HG03460 (cell line): ENCODE results near the gene SMURF2.

Source experiments
- ATAC-seq: cut with Tn5 transposase; IDR thresholded peaks from one replicate; pipeline ENCODE4 v1.9.1; 2021; ENCODE audit not compliant: unreplicated experiment

Gene SMURF2

DNA sequence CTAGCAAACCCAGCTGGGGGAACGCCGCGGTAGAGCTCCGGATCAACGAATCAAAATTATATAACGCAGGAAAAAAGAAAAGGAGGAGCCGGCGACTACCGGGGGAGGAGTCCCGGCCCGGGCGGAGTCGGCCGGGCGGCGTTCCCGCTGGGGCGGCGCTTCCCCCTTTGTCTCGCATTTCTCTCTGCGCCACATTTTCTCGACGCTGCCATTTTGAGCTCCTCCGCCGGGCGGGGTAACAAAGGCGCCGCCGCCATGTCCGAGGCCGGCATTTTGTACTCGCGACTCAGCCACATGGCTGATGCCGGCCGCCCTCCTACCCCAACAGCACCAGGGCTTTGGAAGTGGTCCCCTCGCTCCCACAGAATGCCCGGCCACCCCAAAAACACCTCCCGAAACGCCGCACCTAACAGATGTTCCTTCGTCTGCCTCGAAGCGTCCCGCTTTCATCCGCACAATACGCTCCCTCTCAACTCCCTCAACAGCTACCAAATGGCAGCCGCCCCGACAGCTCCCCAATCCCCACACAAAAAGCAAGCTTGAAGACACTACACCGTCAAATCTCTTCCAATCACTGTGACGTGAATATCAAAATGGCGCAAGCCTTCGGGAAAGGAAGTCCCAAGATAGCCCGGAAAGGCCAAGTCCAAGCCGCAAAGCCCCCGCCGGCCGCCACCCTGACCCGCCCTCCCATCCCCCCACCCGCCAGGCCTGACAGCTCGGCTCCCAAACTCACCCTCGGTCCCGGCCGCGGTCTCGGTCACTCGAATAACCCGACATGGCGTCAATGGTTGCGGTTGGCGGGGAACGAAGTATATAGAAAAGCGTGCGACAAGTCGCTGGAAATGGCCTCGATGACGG lies 156.5 kb downstream of the SMURF2 start:
- ATAC-seq, result peak; percentile 21

GRCh38 chr17:64504769-64505339 lies 157.3 kb downstream of the SMURF2 start:
- no peak for ATAC-seq

DNA sequence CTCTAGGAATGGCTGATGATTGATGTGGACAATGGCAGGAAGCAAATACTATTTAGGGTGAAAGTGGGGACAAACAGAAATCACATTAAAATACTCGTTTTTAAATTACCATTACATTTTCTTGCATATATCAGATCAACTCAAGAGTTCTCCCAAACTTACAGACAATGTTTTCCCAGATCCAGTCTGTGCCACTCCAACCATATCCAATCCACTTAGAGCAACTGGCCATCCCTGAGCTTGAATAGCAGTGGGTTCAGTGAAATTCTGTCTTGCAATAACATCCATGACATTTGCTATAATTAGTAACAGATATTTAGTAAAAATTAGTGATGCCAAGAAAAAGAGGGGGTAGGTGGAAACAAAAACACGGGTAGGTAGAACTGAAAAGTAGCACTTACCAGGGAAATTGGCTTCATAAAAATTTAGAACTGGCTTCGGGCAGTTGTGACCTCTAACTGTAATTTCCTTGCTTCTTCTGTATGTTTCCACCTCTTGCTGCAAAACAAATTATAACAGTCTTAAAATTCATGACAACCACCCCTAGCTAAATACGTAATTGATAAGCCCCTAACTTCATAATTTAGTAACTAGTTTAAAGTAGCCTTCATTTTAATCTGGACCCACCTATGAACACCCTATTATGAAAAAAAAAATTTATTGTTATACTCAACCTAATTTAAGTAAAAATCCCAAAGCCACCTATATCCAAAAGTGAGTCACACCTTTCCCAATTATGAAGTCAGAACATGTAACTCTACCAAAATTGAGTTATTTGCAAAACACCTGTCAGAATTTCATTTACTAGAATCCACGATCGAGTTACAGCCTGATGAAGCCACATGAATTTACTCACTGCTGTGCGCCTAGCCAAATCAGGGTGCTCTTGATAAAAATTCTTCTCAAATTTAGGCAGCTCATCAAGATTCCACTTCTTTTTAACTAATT lies 158.0 kb downstream of the SMURF2 start:
- ATAC-seq, result no peak

- ATAC-seq, result no peak
Measured at GRCh38 chr17:64503341-64503740, 158.8 kb downstream of the SMURF2 start.

DNA sequence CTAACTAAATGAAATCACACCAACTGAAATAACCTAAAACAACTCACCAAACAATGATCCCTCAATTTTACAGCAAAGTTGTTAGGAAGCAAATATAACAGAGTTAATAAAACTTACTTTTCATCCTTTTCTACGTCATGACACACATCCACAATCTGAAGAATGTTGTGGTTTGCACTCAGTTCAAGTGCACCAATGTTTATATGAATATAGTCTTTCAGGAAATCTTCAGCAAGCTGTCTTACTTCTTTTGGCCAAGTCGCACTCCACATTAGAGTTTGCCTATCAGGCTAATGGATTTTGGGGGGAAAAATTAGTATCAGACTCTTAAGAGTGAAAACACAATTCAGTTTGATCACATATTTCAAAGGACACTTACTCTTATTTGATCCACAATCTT lies 159.3 kb downstream of the SMURF2 start:
- no peak for ATAC-seq

GRCh38 chr17:64502021-64502420 lies 160.1 kb downstream of the SMURF2 start:
- ATAC-seq, result no peak

DNA sequence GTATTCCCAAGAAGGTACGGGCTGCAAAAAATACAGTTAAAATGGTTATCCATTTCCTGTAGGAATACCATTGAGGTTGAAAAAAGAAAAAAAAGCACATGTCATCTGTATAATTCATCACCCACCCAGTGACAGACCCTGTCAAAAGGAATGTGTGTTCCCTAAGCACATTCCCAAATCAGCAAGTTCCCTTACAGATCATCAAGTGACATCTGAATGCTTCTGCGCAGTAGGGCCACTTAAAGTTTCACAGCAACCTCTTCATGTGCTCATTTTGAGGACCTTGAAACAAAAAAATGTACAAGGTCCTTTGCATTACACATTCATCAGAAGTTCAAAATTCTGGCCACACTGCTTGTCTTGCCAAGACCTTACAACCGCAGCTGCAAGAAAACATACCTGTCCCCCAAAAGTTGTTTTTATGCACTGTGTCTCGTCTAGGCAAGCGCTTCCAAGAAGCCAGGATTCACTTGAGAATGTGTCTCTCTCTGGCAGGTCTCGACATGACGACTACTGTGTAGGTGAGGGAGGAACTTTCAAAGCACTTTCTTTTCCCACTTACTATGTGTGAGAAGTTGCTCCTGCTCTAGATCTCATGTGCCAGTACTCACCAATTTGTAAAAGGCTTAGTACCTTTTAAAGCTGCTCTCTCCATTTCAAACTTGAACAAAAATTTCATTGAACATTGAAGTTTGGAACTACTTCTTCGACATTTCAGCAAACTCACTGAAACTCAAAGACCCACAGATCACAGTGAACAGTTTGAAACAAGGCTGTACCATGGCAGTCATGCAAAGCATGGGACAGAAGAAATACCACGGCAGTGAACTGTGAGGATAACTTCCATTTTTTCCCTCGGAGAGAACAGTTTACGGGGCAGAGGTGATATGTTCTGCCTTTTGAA lies 161.0 kb downstream of the SMURF2 start:
- no peak for ATAC-seq

GRCh38 chr17:64500487-64500859 lies 161.6 kb downstream of the SMURF2 start:
- ATAC-seq, result no peak

DNA sequence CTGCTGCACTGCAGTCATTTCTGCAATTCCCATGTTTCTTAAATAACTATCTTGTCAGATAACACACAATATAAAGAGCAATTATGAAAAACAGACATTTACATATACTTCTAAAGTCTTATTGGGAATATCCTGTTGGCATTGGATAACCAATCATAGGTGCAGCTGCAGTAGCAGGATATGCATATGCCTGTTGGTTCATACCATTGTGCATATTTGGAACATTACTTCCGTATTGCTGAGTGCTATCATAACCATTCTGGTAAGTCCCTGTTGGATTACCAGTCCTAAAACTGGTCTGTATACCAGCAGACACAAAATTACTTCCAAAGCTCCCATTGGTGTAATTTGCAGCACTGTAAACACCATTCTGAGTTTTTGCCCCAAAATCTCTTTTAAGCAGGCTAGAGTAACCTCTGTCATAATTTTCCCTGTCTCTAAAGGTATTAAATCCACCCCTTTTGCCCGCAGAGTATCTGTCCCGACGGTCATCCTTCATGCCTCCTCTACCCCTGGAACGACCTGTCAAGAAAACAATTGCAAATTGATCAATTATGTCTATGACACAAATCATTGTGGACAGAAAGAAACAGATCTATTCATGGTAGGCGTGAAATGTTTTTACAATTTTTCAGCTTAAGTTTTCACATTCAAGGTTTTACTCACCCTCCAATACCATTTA lies 162.2 kb downstream of the SMURF2 start:
- ATAC-seq, result no peak

DNA sequence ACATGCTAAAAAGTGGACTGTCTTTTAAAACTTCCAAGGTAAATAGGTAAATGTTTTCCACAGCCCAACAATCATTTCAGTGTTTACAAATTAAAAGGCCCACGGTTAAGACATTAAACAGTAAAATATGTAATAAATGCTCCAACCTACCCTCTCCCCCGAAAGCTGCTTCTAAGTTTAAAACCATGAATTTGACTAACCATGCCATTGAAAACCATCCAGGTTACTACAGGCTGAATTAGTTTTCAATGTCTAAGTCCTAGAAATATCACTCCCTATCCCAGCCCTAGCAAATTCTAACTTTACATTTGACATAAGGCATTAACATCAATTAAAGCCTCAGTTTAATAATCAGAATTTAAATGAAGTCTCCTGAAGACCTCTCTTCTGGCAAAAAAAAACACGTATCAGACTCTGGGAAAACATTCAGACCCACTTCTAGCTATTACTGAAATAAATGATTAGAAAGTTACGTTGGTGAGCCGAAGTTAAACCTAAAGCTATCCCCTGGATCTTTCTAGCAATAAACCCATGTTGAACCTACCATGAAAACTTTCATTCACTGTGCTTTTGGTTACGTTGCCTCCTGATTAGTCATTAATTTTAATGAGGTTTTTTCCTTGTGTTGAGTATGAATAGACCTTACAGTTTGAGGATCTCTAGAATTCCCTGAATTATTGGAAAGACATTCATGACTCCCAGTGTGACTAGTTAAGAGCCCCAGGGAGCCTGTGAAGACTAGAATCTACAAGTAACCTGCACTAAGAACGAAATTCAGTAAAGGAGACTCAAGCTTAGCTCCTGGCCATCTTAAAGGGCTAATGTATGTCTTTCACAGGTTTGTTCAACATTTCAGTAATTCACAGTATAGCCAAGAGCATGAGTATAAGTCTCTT lies 163.6 kb downstream of the SMURF2 start:
- ATAC-seq, result no peak

GRCh38 chr17:64497565-64498035 lies 164.5 kb downstream of the SMURF2 start:
- no peak for ATAC-seq

DNA sequence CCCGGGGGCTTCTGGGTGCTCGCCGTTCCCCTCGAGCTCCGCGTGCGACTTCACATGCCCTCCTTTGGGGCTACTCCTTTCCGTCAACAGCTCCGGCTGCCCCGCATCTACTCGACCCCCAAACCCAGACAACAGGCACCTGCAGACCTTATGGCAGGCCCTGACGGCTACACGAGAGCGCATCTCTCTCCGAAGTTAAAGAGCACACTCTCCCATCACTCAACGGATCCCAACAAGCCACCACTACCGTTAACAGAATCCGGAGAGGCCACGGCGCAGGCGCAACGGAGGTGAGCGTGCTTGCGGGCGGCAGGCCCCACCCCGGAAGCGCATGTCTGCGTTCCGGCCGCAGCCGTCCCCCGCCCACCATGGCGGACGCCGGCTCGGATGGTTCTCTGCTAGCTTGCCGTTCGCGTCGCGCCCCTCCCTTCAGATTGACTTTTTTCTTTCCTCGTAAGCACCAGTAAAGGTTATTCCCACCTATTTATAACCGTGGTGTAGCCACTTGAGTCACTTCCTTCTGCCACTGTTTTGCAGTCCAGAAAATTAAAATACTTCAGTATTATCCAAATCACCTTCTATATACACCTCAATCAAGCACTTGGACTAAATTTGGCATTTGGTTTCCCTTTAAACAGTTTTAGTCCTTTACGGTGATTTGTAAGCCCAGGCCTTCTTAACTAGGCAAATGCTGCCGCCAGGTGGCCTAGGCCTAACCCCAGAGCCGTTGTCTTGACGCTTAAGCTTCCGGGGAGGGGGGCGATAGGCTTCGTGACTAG lies 165.1 kb downstream of the SMURF2 start, which contains the start of gene POLG2:
Gene POLG2 (minus strand): TSS at position 269 of the 779 bp plus-strand sequence. CDS start 86 bp downstream, at position 183.
- peak; percentile 84 for ATAC-seq

DNA sequence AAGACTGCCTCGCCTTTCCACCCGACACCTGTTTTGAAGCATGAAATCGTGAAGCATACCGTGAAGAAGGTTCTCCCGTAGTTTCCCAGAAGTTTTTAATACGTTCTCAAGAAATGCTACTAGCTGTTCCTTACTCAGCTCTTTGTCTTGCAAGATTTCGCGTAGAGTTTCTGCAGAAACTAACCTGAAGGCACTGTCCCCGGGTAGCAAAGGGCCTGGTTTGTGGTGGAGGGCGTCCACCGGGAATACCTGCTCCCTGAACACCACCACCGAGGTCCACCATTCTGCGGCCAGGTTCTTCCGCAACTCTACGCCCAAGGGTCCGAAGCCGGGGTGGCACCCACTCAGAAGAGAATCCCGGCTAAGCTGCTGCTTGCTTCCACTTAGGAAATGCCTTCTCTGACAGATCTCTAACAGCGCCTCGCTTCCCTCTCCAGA lies 165.7 kb downstream of the SMURF2 start:
- no peak for ATAC-seq
